ENCODE results near the gene ULK1. TPM values are rescaled to one million over a fixed set of nuclear protein-coding genes. Genes with fewer than 3 reads are reported as not detected.

ULK1 gene
- polyA plus RNA-seq, 1 donor (not counting 4 experiments of a cell fraction or from before 2014, with no cell fraction given): 2.3 TPM

- Histone ChIP-seq H3K27me3 (ENCODE audit: control insufficient read depth, extremely low read depth, insufficient read depth, low read length) (no peaks in the 10 kb centered on the region), H3K36me3 (ENCODE audit: control insufficient read depth in 2 of 2, extremely low read depth in 1 of 2, insufficient read depth in 2 of 2, low read length in 2 of 2) (no peaks in the 10 kb centered on the region), H3K9me1 (ENCODE audit: control insufficient read depth, extremely low read depth, insufficient read depth, low read length) (no peaks in the 10 kb centered on the region), H3K9me3 (ENCODE audit: control insufficient read depth, low read depth, low read length) (no peaks in the 10 kb centered on the region), H3K27ac (ENCODE audit: control insufficient read depth, insufficient read depth, low read length) (no peak overlapping the region), H3K9ac (ENCODE audit: control insufficient read depth, extremely low read depth, insufficient read depth, low read length) (no peak overlapping the region), H4K20me1 (ENCODE audit: control insufficient read depth, extremely low read depth, insufficient read depth, low read length) (no peaks in the 10 kb centered on the region), H2AFZ (ENCODE audit: control insufficient read depth, low read length) (no peak overlapping the region), H3K4me3 (ENCODE audit: control insufficient read depth in 2 of 3, extremely low read depth in 1 of 3, insufficient read depth in 2 of 3, low read depth in 1 of 3, low read length in 3 of 3) (no peak overlapping the region), H3K4me1 (ENCODE audit: control insufficient read depth, extremely low read depth, insufficient read depth, low read length) (peaks cover 28% of the 10 kb centered on the region), H3K79me2 (ENCODE audit: control insufficient read depth, insufficient read depth, low read length) (no peaks in the 10 kb centered on the region), H3K4me2 (ENCODE audit: control insufficient read depth, extremely low read depth, insufficient read depth, low read depth, low read length) (no peak overlapping the region)
- dilution Hi-C loops (cut with MboI; ENCODE audit: extremely low pct_ligation_motif_present, low sequenced_read_pairs): no loop called here
- TF ChIP-seq EZH2 (IDR thresholded peaks at IDR 0.05; ENCODE audit: low read length) (no peak), CTCF (optimal IDR thresholded peaks at IDR 0.05 in 1 of 3, IDR thresholded peaks at IDR 0.05 in 1 of 3, conservative IDR thresholded peaks at IDR 0.05 in 1 of 3; ENCODE audit: extremely low read depth in 1 of 3, insufficient read depth in 2 of 3, low read length in 3 of 3) (no peak)
- DNase-seq (ENCODE audit: low read depth, low spot score): no peak
- no peak for FAIRE-seq
Measured at GRCh38 chr12:131862084-131862441, 32.4 kb upstream of the ULK1 start.

- TF ChIP-seq EZH2 (IDR thresholded peaks at IDR 0.05; ENCODE audit: low read length): no peak
- no peak for TF ChIP-seq CTCF (optimal IDR thresholded peaks at IDR 0.05 in 1 of 3, IDR thresholded peaks at IDR 0.05 in 1 of 3, conservative IDR thresholded peaks at IDR 0.05 in 1 of 3; ENCODE audit: extremely low read depth in 1 of 3, insufficient read depth in 2 of 3, low read length in 3 of 3)
- dilution Hi-C loops (cut with MboI; ENCODE audit: extremely low pct_ligation_motif_present, low sequenced_read_pairs): no loop called here
- DNase-seq (ENCODE audit: low read depth, low spot score): no peak
Measured at GRCh38 chr12:131862600-131862993, 31.8 kb upstream of the ULK1 start.

More at GRCh38 chr12:131862600-131862993, 31.8 kb upstream of the ULK1 start:
- no peaks in the 10 kb centered on the region for H3K79me2 ChIP-seq (ENCODE audit: control insufficient read depth, insufficient read depth, low read length)
- H3K27me3 ChIP-seq (ENCODE audit: control insufficient read depth, extremely low read depth, insufficient read depth, low read length): no peaks in the 10 kb centered on the region
- H3K4me1 ChIP-seq (ENCODE audit: control insufficient read depth, extremely low read depth, insufficient read depth, low read length): peaks cover 28% of the 10 kb centered on the region
- no peaks in the 10 kb centered on the region for H3K36me3 ChIP-seq (ENCODE audit: control insufficient read depth in 2 of 2, extremely low read depth in 1 of 2, insufficient read depth in 2 of 2, low read length in 2 of 2)
- H3K9me1 ChIP-seq (ENCODE audit: control insufficient read depth, extremely low read depth, insufficient read depth, low read length): no peaks in the 10 kb centered on the region
- H3K27ac ChIP-seq (ENCODE audit: control insufficient read depth, insufficient read depth, low read length): no peak overlapping the region
- H3K4me3 ChIP-seq (ENCODE audit: control insufficient read depth in 2 of 3, extremely low read depth in 1 of 3, insufficient read depth in 2 of 3, low read depth in 1 of 3, low read length in 3 of 3): no peak overlapping the region
- H3K4me2 ChIP-seq (ENCODE audit: control insufficient read depth, extremely low read depth, insufficient read depth, low read depth, low read length): peak overlapping the region; percentile 22
- FAIRE-seq: no peak
- H4K20me1 ChIP-seq (ENCODE audit: control insufficient read depth, extremely low read depth, insufficient read depth, low read length): no peaks in the 10 kb centered on the region
- no peak overlapping the region for H3K9ac ChIP-seq (ENCODE audit: control insufficient read depth, extremely low read depth, insufficient read depth, low read length)
- no peaks in the 10 kb centered on the region for H3K9me3 ChIP-seq (ENCODE audit: control insufficient read depth, low read depth, low read length)
- H2AFZ ChIP-seq (ENCODE audit: control insufficient read depth, low read length): no peak overlapping the region
